Cardiac septum (tissue), 1 donor: ENCODE measurements around the gene HLA-E. TPM values are rescaled to one million over a fixed set of nuclear protein-coding genes. Genes with fewer than 3 reads are reported as not detected.
"Not testable (repeated sequence)": the region's sequence is repeated elsewhere in the genome, so short reads cannot be mapped to it uniquely, and the experiment has no call there.

Experiments
- DNase-seq: peaks from one replicate; pipeline ENCODE4 v3.0.0-alpha.2; 2020; ENCODE audit warnings: low spot score
- intact Hi-C: fragments of 100-400 bp; cut with DNase I; formaldehyde crosslinking; loops from one replicate; pipeline ENCODE4 v1.14.0; 2022
- total RNA-seq: library from RNA; stranded (reverse); fragmentation: NEBNext Ultra II Directional; extraction: Animal tissue kit (Norgen Biotek cat#: 25700); gene quantifications from one replicate; pipeline ENCODE4 v1.2.1, GENCODE V29; 2021
- donor health status: DM: no; HTN: no; CAD: no.

The HLA-E gene
- total RNA-seq, 1 donor from 2014 or later: 126 TPM

DNA sequence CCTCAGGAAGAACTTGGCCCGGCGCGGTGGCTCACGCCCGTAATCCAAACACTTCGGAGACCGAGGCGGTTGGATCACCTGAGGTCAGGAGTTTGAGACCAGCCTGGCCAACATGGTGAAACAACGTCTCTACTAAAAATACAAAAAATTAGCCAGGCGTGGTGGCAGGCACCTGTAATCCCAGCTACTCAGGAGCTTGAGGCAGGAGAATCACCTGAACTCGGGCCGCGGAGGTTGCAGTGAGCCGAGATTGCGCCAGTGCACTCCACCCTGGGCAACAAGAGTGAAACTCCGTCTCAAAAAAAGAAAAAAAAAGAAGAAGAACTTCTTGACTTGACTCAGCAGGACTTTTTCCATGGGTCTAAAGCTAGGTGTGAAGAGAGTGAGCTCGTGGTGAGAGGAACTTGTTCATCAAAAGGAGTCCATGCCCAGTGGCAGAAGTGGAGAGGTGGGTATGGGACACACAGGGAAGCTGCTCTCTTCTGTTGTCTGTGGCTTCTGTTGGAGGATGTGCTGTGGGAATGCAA, 40.1 kb downstream of the HLA-E start:
- peak; percentile 83 for DNase-seq
- intact Hi-C loops: not testable (repeated sequence)

DNA sequence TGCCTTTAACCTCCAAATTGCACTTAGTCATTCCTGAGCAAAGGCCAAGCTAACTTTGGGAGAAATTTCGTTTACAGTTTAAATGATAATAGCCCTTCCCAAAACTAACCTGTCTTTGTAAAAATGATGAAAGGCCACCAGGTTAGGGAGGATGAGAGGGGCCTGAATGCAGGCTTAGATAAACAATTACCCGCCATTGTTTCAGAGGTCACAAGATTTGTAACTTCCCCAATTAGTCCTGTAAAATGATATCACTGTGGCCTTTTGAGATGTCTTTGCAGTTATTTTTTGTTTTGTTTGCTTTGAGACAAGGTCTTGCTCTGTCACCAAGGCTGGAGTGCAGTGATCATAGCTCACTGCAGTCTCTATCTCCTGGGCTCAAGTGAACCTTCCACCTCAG, 40.7 kb downstream of the HLA-E start:
- intact Hi-C loops: no loop called here
- no peak for DNase-seq

DNA sequence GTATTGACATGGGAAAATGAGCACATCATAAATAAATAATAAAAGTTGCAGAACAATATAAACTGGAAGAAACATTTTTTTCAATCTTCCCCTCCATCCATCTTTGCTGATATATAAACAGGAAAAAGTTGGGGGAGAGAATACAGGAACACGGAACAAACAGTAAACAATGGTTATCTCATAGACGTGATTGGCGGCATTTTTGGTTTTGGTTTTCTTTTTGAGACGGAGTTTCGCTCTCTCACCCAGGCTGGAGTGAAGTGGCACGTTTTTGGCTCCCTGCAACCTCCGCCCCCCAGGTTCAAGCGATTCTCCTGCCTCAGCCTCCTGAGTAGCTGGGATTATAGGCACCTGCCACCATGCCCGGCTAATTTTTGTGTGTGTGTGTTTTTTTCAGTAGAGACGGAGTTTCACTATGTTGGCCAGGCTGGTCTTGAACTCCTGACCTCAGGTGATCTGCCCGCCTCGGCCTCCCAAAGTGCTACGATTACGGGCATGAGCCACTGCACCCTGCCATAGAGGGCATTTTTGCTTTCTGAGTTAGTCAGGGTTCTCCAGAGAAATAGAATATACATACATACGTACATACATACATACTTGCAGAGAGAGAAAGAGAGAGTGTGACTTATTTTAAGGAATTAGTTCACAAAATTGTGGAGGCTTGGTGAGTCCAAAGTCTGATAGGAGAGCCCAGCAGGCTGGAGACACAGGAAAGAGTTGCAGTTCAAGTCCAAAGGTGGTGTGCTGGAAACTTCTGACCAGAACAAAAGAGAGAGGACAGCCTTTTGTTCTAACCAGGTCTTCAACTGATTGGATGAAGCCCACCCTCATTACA, 44.4 kb downstream of the HLA-E start:
- no peak for DNase-seq
- intact Hi-C loops: loop anchor here (2.0 kb wide), 1 partner anchor 51 kb away; no protein-coding TSS in a partner anchor

DNA sequence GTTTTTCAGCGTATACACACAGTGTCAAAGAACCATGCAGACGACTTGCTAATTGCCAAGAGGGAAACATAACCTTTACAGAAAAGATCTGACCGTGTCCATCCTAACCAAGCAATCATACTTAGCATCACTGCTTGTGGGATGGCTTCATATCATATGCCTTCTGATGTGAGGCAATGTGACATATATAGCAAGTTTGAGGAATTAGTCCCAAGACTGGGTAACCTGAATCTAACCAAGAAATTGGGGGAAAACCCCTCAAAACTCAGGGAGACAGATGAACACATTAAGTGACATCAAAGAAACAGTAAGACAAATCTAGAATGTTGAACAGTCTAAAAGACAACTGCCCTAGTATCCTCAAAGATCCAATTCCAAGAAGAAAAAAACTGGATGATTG, 48.6 kb downstream of the HLA-E start:
- intact Hi-C loops: no loop called here
- DNase-seq: no peak

DNA sequence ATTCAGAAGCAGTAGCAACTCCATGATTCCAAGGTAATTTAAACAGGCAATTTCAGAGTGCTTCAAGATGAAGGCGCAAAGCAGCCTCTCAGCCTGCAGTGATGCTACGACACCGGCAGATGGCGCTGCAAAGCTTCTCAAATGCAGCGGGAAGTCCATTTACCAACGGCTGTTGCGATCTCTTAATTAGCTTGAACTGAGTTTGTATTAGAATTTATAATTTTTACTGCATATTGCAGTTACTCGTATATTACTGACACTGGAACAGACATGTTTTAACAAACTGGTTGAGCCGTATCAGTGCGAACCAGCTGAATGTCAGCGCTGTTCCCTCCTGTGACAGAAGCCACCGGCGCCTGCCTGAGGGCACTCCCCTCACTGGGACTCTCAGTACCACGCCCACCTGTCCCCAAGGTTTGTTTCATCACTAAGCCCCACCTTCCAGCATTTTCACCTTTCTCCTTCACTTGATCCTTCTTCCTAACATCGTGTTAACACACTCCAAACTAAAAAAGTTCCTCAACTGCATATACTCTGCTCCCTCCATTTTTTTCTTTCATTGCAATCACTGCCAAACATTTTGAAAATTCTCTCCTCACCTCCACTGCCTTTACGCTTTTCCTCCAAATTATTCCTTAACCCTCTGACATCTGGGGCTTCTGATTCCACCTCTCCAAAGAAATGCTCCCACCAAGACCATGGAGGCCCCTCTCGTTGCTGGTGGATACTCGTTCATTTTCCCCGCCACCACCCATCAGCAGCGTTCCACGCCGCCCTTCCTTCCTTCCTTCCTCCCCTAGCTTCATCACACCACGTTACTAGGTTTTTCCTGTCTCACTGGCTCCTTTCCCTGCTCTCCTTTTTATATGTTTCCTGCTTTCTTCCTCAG, 52.5 kb downstream of the HLA-E start:
- peak; percentile 91 for DNase-seq
- intact Hi-C loops: loop anchor here (1.0 to 5.0 kb wide), 5 partner anchors 25 to 541 kb away; partner anchors contain the start of gene HLA-E

DNA sequence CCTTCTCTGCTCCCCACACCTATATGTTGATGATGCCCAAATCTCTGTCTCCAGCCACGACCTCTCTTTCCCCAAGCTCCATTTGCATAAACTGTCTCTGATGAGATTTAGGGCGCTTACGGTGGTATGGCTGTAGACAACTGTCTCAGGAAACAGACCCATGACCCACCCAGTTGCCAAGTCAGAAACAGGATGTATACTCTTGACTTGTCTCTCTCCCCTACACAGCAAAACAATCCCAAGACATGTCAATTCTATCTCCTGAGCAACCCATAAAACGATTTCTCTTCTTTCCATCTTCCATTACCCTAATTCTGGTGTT, 53.1 kb downstream of the HLA-E start:
- no peak for DNase-seq
- intact Hi-C loops: loop anchor here (1.0 to 5.0 kb wide), 4 partner anchors 26 to 540 kb away; no protein-coding TSS in a partner anchor

DNA sequence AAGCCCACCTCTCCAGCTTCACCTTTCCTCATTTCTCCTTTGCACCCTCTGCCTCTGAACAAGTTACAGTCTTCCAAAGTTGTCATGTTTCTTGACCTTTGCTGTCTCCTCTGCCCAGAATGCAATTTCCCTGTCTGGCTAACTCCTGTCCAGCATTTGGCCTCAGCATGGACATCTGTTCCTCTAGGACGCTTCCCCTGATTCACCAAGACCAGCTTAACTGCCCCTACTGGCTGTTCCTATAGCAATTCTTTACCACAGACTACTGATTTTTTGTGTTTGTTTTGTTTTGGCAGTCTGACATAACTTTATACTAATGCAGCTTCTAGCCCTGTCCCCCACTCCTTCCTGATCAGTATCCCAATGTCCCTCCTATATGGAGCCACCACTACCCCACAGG, 53.6 kb downstream of the HLA-E start:
- DNase-seq: no peak
- intact Hi-C loops: loop anchor here (1.0 to 5.0 kb wide), 4 partner anchors 27 to 539 kb away; no protein-coding TSS in a partner anchor

Other genes starting within 250 kb of the HLA-E start
- 10.3 TPM for gene TRIM39, start 162.6 kb upstream of the HLA-E start, total RNA-seq
- 22.1 TPM for gene RPP21, start 144.4 kb upstream of the HLA-E start, total RNA-seq
- gene GNL1, start 67.0 kb downstream of the HLA-E start, total RNA-seq: 19.6 TPM
- gene PRR3, start 67.8 kb downstream of the HLA-E start, total RNA-seq: 3.2 TPM
- gene ABCF1, start 81.9 kb downstream of the HLA-E start, total RNA-seq: 44.2 TPM
- 30.0 TPM for gene PPP1R10, start 127.7 kb downstream of the HLA-E start, total RNA-seq
- 96.1 TPM for gene MRPS18B, start 128.3 kb downstream of the HLA-E start, total RNA-seq
- gene ATAT1, start 137.4 kb downstream of the HLA-E start, total RNA-seq: 4.3 TPM
- 49.1 TPM for gene C6orf136, start 157.6 kb downstream of the HLA-E start, total RNA-seq
- gene DHX16, start 183.5 kb downstream of the HLA-E start, total RNA-seq: 21.6 TPM
- 37.7 TPM for gene PPP1R18, start 197.1 kb downstream of the HLA-E start, total RNA-seq
- gene NRM, start 201.5 kb downstream of the HLA-E start, total RNA-seq: 4.3 TPM
- gene MDC1, start 227.8 kb downstream of the HLA-E start, total RNA-seq: 23.1 TPM
- gene TUBB, start 230.8 kb downstream of the HLA-E start, total RNA-seq: 215 TPM